Neural cell (in vitro differentiated cells): ENCODE data around the gene ABHD12B. TPM values are rescaled to one million over a fixed set of nuclear protein-coding genes. Genes with fewer than 3 reads are reported as not detected.
A peak's percentile ranks its signal among the peaks of the same experiment; 100 is the strongest.

ENCODE experiments used
- H2AFZ ChIP-seq: fragments of 200-600, 300-800 bp; sonication (generic), shearing (Covaris generic); 2 replicates; pipeline ENCODE4 v1.6.0; 2014; ENCODE audit warnings: low read depth, mild to moderate bottlenecking, antibody characterized with exemption, low read length, moderate library complexity
- H3F3A ChIP-seq: fragments of 200-600 bp; shearing (Covaris generic); 2 replicates; pipeline ENCODE4 v1.6.1; 2016; ENCODE audit warnings: mild to moderate bottlenecking, moderate library complexity, mixed read lengths, antibody characterized with exemption, low read length; ENCODE audit not compliant: insufficient read depth, poor library complexity, severe bottlenecking
- H3K27ac ChIP-seq: fragments of 200-600, 300-800 bp; sonication (generic), shearing (Covaris generic); 2 replicates; pipeline ENCODE4 v1.5.1; 2014; ENCODE audit warnings: mild to moderate bottlenecking, low read length, moderate library complexity
- H3K27me3 ChIP-seq: fragments of 300-800, 200-600 bp; sonication (generic), shearing (Covaris generic); 2 replicates; pipeline ENCODE4 v1.6.0; 2014; ENCODE audit warnings: mild to moderate bottlenecking, low read depth, low read length, moderate library complexity; ENCODE audit not compliant: insufficient read depth
- H3K36me3 ChIP-seq: fragments of 300-800, 200-600 bp; sonication (generic), shearing (Covaris generic); 2 replicates; pipeline ENCODE4 v1.5.1; 2014; ENCODE audit warnings: mild to moderate bottlenecking, antibody characterized with exemption, low read length, moderate library complexity; ENCODE audit not compliant: insufficient read depth
- H3K4me2 ChIP-seq: fragments of 300-800, 200-600 bp; sonication (generic), shearing (Covaris generic); 2 replicates; pipeline ENCODE4 v1.6.0; 2014; ENCODE audit warnings: mild to moderate bottlenecking, low read length
- H3K4me3 ChIP-seq: fragments of 300-800, 200-600 bp; sonication (generic), shearing (Covaris generic); 2 replicates; pipeline ENCODE4 v1.5.1; 2014; ENCODE audit warnings: mild to moderate bottlenecking, low read length, moderate library complexity
- H3K79me2 ChIP-seq: fragments of 200-600 bp; shearing (Covaris generic); replicated peaks from 2 replicates; pipeline ENCODE4 v1.6.0; 2014; ENCODE audit warnings: mild to moderate bottlenecking, low read length, moderate library complexity; ENCODE audit not compliant: insufficient read depth
- H3K9ac ChIP-seq: fragments of 300-800, 200-600 bp; sonication (generic), shearing (Covaris generic); 2 replicates; pipeline ENCODE4 v1.6.1; 2016; ENCODE audit warnings: mild to moderate bottlenecking, low read length, mixed read lengths
- H3K9me2 ChIP-seq: fragments of 200-600 bp; shearing (Covaris generic); 2 replicates; pipeline ENCODE4 v1.6.1; 2016; ENCODE audit warnings: mild to moderate bottlenecking, low read length, mixed read lengths; ENCODE audit not compliant: insufficient read depth
- H3K9me3 ChIP-seq: fragments of 200-600, 300-800 bp; sonication (generic), shearing (Covaris generic); 2 replicates; pipeline ENCODE4 v1.6.1; 2016; ENCODE audit warnings: mild to moderate bottlenecking, mixed run types, low read length, moderate library complexity, mixed read lengths
- H4K20me1 ChIP-seq: fragments of 200-600 bp; shearing (Covaris generic); 2 replicates; pipeline ENCODE4 v1.6.1; 2016; ENCODE audit warnings: mild to moderate bottlenecking, mixed run types; ENCODE audit not compliant: insufficient read depth
- CTCF ChIP-seq: fragments of 450-650 bp; IDR thresholded peaks from 2 replicates; pipeline ENCODE4 v1.5.1; 2014; ENCODE audit warnings: antibody characterized with exemption, mild to moderate bottlenecking, moderate library complexity; ENCODE audit not compliant: poor library complexity, severe bottlenecking
- EP300 ChIP-seq: fragments of 450-650 bp; conservative IDR thresholded peaks from 2 replicates; pipeline ENCODE4 v1.6.1; 2014; ENCODE audit warnings: antibody characterized with exemption, mild to moderate bottlenecking, moderate library complexity; ENCODE audit not compliant: poor library complexity, severe bottlenecking
- EZH2 ChIP-seq: fragments of 200-600, 300-800 bp; shearing (Covaris generic), sonication (generic); IDR thresholded peaks from 2 replicates; pipeline ENCODE4 v1.6.1; 2014; ENCODE audit warnings: antibody characterized with exemption, low read length, borderline replicate concordance, mild to moderate bottlenecking; ENCODE audit not compliant: insufficient read depth, poor library complexity, severe bottlenecking
- MXI1 ChIP-seq: fragments of 450-650 bp; conservative IDR thresholded peaks from 2 replicates; pipeline ENCODE4 v1.6.1; 2014; ENCODE audit warnings: antibody characterized with exemption, mild to moderate bottlenecking; ENCODE audit not compliant: poor library complexity, severe bottlenecking
- POLR2AphosphoS5 ChIP-seq: IDR thresholded peaks from 2 replicates; pipeline ENCODE4 v1.6.1; 2012
- RAD21 ChIP-seq: fragments of 450-650 bp; conservative IDR thresholded peaks from 2 replicates; pipeline ENCODE4 v1.6.1; 2014; ENCODE audit warnings: antibody characterized with exemption, mild to moderate bottlenecking, moderate library complexity
- REST ChIP-seq: IDR thresholded peaks from 2 replicates; pipeline ENCODE4 v1.6.1; 2012; ENCODE audit warnings: borderline replicate concordance
- SMC3 ChIP-seq: fragments of 450-650 bp; conservative IDR thresholded peaks from 2 replicates; pipeline ENCODE4 v1.6.1; 2014; ENCODE audit warnings: antibody characterized with exemption, mild to moderate bottlenecking, moderate library complexity; ENCODE audit not compliant: poor library complexity
- TAF1 ChIP-seq: IDR thresholded peaks from 2 replicates; pipeline ENCODE4 v1.6.1; 2012; ENCODE audit warnings: low read depth
- polyA plus RNA-seq: library from polyadenylated mRNA; depleted of rRNA; stranded (reverse); fragments of >200 nt; gene quantifications from 2 replicates; pipeline ENCODE4 v1.2.3, GENCODE V29; 2014

Gene ABHD12B
- polyA plus RNA-seq, 1 donor from 2014 or later: not detected

GRCh38 chr14:50932592-50933495 is 61.0 kb downstream of the ABHD12B start:
- peak overlapping the region; percentile 2 for H3K27ac ChIP-seq
- H3K9me3 ChIP-seq: no peaks in the 10 kb centered on the region
- H3K9me2 ChIP-seq: no peaks in the 10 kb centered on the region
- no peak overlapping the region for H3K9ac ChIP-seq
- H3K4me3 ChIP-seq: no peak overlapping the region
- TF ChIP-seq TAF1: no peak
- no peak for TF ChIP-seq EZH2
- no peak for TF ChIP-seq MXI1
- TF ChIP-seq EP300: no peak
- no peak for TF ChIP-seq CTCF
- TF ChIP-seq SMC3: no peak
- TF ChIP-seq POLR2AphosphoS5: no peak
- no peak for TF ChIP-seq RAD21
- TF ChIP-seq REST: no peak
- peak overlapping the region; percentile 35 for H2AFZ ChIP-seq
- no peaks in the 10 kb centered on the region for H3K79me2 ChIP-seq
- H3K4me2 ChIP-seq: no peak overlapping the region
- no peaks in the 10 kb centered on the region for H3K36me3 ChIP-seq
- H3F3A ChIP-seq: no peaks in the 10 kb centered on the region
- H3K27me3 ChIP-seq: no peaks in the 10 kb centered on the region
- no peaks in the 10 kb centered on the region for H4K20me1 ChIP-seq

- no peak for TF ChIP-seq REST
- H3F3A ChIP-seq: no peaks in the 10 kb centered on the region
- no peak overlapping the region for H3K27ac ChIP-seq
- H3K36me3 ChIP-seq: no peaks in the 10 kb centered on the region
- no peak overlapping the region for H2AFZ ChIP-seq
- H3K4me2 ChIP-seq: no peak overlapping the region
- H4K20me1 ChIP-seq: no peaks in the 10 kb centered on the region
- no peaks in the 10 kb centered on the region for H3K79me2 ChIP-seq
- no peaks in the 10 kb centered on the region for H3K9me2 ChIP-seq
- H3K9me3 ChIP-seq: no peaks in the 10 kb centered on the region
- H3K9ac ChIP-seq: no peak overlapping the region
- H3K27me3 ChIP-seq: no peaks in the 10 kb centered on the region
- H3K4me3 ChIP-seq: no peak overlapping the region
These were observed 63.5 kb downstream of the ABHD12B start for GRCh38 chr14:50935126-50936015.
